ENCODE data around the gene OTX2.

Gene OTX2

DNA sequence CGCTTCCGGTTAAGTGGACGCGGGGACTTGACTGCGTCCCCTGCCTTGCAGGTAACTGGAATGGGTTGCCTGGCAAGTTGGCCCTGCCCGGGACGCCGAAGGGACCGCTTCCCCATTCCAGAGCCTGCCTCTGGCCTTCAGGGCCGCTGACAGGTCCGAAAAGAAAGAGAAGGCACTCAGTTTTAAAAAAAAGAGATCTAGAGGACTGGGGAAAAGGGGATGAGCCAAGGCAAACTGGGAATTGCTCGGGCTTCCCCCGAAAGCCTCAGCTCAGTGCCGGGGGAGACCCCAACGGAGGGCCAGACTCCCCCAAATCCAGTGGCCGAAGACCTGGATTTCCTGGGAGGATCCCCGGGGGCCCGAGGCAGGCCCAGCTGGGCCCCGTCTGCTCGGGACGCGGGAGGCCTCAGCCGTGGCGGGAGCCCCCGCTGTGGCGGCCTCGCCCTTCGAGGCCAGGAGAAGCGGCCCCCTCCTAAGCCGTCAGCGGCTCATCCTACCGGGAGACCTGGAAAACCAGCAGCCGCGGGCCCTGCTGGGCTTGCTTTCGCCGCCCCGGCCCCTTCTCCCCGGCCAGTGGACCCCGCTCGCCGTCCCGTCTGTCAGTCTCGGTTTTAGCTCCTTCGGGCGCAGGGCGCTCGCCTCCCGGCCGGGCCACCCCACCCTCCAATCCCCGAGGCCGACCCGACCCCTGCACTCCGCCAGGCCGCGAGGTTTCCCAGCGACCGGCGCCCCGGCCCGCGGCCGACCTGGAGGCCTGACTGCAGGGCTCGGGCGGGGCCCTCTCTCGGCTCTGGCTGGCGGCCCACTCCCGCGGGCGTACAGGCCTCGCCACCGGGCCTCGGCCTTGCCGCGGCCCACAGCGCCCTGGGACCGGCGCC lies 12.5 kb downstream of the OTX2 start:
- Histone ChIP-seq H3K9me3 (ENCODE audit: insufficient read depth, low read length) (no peaks in the 10 kb centered on the region), H3K4me2 (ENCODE audit: low read depth, low read length, poor library complexity, severe bottlenecking) (no peak overlapping the region), H3K9me2 (replicated peaks; ENCODE audit: insufficient read depth, low read length) (no peaks in the 10 kb centered on the region), H3K79me2 (ENCODE audit: insufficient read depth, low read length) (no peaks in the 10 kb centered on the region), H3K9ac (ENCODE audit: low read length) (no peak overlapping the region), H3K36me3 (ENCODE audit: low read length) (no peaks in the 10 kb centered on the region), H3K4me3 (ENCODE audit: insufficient read depth, low read length, poor library complexity, severe bottlenecking) (no peak overlapping the region), H3K27me3 (ENCODE audit: low read length) (no peaks in the 10 kb centered on the region), H2AFZ (ENCODE audit: low read depth, low read length, severe bottlenecking) (no peak overlapping the region), H3K27ac (ENCODE audit: low read depth, low read length) (no peak overlapping the region), H4K20me1 (ENCODE audit: low read depth, low read length) (no peaks in the 10 kb centered on the region), H3F3A (ENCODE audit: insufficient read depth) (no peaks in the 10 kb centered on the region)
- no peak for TF ChIP-seq EZH2phosphoT487 (conservative IDR thresholded peaks at IDR 0.05; ENCODE audit: low read length)
- TF ChIP-seq, protein P1, sequence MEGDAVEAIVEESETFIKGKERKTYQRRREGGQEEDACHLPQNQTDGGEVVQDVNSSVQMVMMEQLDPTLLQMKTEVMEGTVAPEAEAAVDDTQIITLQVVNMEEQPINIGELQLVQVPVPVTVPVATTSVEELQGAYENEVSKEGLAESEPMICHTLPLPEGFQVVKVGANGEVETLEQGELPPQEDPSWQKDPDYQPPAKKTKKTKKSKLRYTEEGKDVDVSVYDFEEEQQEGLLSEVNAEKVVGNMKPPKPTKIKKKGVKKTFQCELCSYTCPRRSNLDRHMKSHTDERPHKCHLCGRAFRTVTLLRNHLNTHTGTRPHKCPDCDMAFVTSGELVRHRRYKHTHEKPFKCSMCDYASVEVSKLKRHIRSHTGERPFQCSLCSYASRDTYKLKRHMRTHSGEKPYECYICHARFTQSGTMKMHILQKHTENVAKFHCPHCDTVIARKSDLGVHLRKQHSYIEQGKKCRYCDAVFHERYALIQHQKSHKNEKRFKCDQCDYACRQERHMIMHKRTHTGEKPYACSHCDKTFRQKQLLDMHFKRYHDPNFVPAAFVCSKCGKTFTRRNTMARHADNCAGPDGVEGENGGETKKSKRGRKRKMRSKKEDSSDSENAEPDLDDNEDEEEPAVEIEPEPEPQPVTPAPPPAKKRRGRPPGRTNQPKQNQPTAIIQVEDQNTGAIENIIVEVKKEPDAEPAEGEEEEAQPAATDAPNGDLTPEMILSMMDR (IDR thresholded peaks at IDR 0.05; ENCODE audit: insufficient read depth, low read length, poor library complexity, severe bottlenecking), result no peak

DNA sequence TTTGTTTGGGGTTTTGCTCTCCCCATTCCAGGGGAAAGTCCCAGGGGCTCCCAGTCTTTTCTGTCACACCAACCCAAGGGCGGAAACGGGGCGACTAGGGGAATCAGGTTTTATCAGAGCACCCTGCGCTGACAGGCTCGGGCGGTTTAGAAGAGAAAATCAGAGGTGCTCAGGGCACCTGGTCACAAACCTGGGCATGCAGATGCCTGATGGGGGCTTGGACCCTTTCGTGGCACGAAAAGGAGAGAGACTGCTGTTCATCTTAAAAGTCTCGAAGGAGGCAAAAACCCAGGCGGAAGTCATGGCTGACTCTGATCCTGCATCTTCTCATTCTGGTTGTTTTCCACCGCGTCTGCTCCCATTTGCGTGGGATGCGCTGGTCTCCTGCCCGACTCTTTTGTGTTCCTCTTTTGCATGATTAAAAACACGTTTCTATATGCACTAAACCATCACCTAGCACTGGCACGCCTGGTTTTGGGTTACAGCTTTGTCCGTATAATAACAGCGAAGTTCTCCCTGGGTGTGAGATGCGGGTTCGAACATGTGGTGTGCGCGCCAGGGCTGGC lies 13.2 kb downstream of the OTX2 start:
- Histone ChIP-seq H3K79me2 (ENCODE audit: insufficient read depth, low read length) (no peaks in the 10 kb centered on the region), H3K27me3 (ENCODE audit: low read length) (no peaks in the 10 kb centered on the region), H3F3A (ENCODE audit: insufficient read depth) (no peaks in the 10 kb centered on the region), H3K36me3 (ENCODE audit: low read length) (no peaks in the 10 kb centered on the region), H4K20me1 (ENCODE audit: low read depth, low read length) (no peaks in the 10 kb centered on the region), H3K27ac (ENCODE audit: low read depth, low read length) (no peak overlapping the region), H3K9me3 (ENCODE audit: insufficient read depth, low read length) (no peaks in the 10 kb centered on the region), H3K9ac (ENCODE audit: low read length) (no peak overlapping the region), H3K4me3 (ENCODE audit: insufficient read depth, low read length, poor library complexity, severe bottlenecking) (no peak overlapping the region), H3K4me2 (ENCODE audit: low read depth, low read length, poor library complexity, severe bottlenecking) (no peak overlapping the region), H3K9me2 (replicated peaks; ENCODE audit: insufficient read depth, low read length) (no peaks in the 10 kb centered on the region), H2AFZ (ENCODE audit: low read depth, low read length, severe bottlenecking) (no peak overlapping the region)
- TF ChIP-seq, protein P1 (IDR thresholded peaks at IDR 0.05; ENCODE audit: insufficient read depth, low read length, poor library complexity, severe bottlenecking), result no peak
- no peak for TF ChIP-seq EZH2phosphoT487 (conservative IDR thresholded peaks at IDR 0.05; ENCODE audit: low read length)

DNA sequence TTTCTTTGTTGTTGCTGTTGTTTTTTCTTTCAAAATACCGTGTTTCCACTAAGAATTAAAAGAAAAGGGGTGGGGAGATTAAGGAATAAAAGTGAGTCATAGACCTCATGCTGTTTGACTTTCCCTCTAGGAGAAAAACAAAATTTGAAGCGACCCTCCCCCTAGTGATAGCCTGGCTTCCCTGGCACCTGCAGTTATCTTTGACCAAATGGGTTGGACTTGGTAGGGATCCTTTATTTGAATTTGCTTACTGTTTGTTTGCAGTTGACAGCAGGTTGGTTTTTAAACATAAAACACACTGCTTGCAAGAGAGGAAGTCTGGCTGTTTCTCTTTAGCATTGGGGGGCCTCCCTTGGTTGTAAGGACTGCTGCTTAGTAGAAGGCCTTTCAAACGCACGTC lies 14.0 kb downstream of the OTX2 start:
- no peak overlapping the region for H2AFZ ChIP-seq (ENCODE audit: low read depth, low read length, severe bottlenecking)
- H3K27me3 ChIP-seq (ENCODE audit: low read length), result no peaks in the 10 kb centered on the region
- no peaks in the 10 kb centered on the region for H3K9me2 ChIP-seq (replicated peaks; ENCODE audit: insufficient read depth, low read length)
- no peak overlapping the region for H3K27ac ChIP-seq (ENCODE audit: low read depth, low read length)
- no peaks in the 10 kb centered on the region for H4K20me1 ChIP-seq (ENCODE audit: low read depth, low read length)
- H3F3A ChIP-seq (ENCODE audit: insufficient read depth), result no peaks in the 10 kb centered on the region
- TF ChIP-seq EZH2phosphoT487 (conservative IDR thresholded peaks at IDR 0.05; ENCODE audit: low read length), result no peak
- TF ChIP-seq, protein P1 (IDR thresholded peaks at IDR 0.05; ENCODE audit: insufficient read depth, low read length, poor library complexity, severe bottlenecking), result no peak
- H3K9me3 ChIP-seq (ENCODE audit: insufficient read depth, low read length), result no peaks in the 10 kb centered on the region
- no peak overlapping the region for H3K9ac ChIP-seq (ENCODE audit: low read length)
- H3K4me2 ChIP-seq (ENCODE audit: low read depth, low read length, poor library complexity, severe bottlenecking), result no peak overlapping the region
- H3K4me3 ChIP-seq (ENCODE audit: insufficient read depth, low read length, poor library complexity, severe bottlenecking), result no peak overlapping the region
- no peaks in the 10 kb centered on the region for H3K79me2 ChIP-seq (ENCODE audit: insufficient read depth, low read length)
- no peaks in the 10 kb centered on the region for H3K36me3 ChIP-seq (ENCODE audit: low read length)

All from SU-DHL-6 (cell line).